ENCODE results near the gene ANGPTL8. TPM values are rescaled to one million over a fixed set of nuclear protein-coding genes. Genes with fewer than 3 reads are reported as not detected.

Gene ANGPTL8
- total RNA-seq, 1 donor from 2014 or later = not detected

GRCh38 chr19:11257846-11258380 lies 18.5 kb downstream of the ANGPTL8 start:
- intact Hi-C loops (cut with micrococcal nuclease) = no loop called here

DNA sequence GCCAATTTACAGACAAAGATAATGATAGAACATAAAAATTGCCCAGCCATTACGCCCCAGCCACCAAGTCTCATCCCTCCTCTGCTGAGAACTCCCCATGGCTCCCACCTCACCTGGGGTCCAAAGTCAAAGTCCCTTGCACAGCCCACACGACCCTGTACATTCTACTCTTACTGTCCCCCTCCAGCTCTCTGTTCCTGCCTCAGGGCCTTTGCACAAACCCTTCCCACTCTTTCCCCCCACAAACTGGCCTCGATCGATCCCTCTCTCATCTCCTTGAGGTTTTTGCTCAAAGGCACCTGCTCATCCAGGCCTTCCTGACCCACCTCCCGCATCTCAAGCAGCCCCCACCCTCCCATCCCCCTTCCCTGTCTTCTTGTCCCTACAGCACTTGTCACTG lies 21.6 kb downstream of the ANGPTL8 start:
- intact Hi-C loops (cut with micrococcal nuclease) = no loop called here

GRCh38 chr19:11261431-11261970 lies 22.1 kb downstream of the ANGPTL8 start:
- intact Hi-C loops (cut with micrococcal nuclease) = no loop called here

- intact Hi-C loops (cut with micrococcal nuclease) = no loop called here
Observed at GRCh38 chr19:11261971-11262839, 22.8 kb downstream of the ANGPTL8 start, which contains the start of gene DOCK6. Gene DOCK6 (minus strand): TSS chr19:11262524. CDS start chr19:11262440, 84 bp downstream.

- intact Hi-C loops (cut with micrococcal nuclease) = no loop called here
Observed at GRCh38 chr19:11263726-11264125, 24.3 kb downstream of the ANGPTL8 start.

DNA sequence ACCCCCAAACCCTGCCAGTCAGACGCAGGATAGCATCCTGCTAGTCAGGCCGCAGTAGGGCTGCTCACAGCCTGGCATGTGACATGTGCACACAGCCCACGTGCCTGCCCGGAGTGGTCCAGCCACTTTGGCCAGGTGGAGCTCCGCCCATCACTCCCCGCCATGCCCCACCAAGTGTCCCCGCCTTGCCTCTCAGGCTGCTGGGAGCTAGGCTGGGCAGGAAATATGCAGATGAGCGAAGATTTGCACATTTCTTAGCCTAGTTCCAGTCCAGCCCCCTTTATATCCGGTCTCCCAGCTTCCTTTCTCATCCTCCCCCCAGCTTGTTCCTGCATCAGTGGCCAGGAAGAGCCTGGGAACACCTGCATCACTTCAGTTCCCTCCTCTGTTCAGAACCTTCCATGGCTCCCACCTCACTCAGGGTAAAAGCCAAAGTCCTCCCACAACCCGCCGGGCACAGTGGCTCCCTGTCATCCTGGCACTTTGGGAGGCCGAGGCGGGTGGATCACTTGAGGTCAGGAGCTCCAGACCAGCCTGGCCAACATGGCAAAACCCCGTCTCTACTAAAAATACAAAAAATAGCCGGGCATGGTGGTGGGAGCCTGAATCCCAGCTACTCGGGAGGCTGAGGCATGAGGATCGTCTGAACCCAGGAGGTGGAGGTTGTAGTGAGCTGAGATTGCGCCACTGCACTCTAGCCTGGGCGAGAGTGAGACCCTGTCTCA lies 25.2 kb downstream of the ANGPTL8 start:
- intact Hi-C loops (cut with micrococcal nuclease) = no loop called here

DNA sequence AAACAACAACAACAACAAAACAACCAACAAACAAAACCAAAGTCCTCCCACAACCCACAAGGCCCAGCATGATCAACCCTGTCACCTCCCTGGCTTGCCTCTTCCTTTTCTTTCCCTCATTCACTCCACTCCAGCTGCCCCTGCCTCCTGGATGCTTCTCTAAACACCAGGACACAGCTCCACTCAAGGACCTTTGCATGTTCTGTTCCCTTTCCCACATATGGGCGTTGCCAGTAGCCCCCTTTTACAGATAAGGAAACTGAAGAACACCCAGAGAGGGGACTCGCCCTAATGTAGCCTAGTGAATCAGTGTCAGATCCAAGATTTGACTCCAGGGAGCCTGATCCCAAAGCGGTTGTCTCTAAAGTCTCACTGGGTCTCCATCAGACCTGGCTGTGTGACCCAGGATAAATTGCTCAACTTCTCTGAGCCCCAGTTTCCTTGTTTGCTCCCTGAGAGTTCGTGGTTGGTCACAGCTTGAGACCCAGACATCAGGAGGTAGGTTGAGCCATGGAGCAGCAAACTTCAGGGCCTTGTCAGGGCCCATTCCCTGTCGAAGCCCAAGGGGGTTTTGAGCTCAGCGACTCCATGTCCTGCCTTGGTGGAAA lies 25.9 kb downstream of the ANGPTL8 start:
- intact Hi-C loops (cut with micrococcal nuclease) = no loop called here

DNA sequence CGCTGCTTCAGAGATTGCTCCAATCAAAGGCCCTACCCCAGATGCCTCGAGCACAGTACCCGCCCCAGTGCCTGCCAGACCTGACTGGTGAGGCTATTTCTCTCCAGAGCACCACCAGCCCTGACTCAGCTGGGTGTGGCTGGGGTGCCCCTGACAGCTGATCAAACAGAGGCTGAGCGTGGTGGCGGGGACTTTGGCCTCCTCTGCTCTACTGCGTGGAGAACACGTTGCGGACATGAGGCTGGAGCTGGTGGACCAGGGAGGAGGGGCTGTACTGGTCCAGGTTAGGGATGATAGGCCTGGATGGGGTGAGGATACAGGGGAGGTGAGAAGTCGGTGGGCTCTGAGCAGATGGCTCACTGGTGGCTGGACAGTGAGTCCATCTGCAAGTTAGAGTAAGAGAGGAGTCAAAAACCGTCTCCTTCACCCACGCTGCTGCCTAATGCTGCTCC lies 26.4 kb downstream of the ANGPTL8 start:
- intact Hi-C loops (cut with micrococcal nuclease) = no loop called here

DNA sequence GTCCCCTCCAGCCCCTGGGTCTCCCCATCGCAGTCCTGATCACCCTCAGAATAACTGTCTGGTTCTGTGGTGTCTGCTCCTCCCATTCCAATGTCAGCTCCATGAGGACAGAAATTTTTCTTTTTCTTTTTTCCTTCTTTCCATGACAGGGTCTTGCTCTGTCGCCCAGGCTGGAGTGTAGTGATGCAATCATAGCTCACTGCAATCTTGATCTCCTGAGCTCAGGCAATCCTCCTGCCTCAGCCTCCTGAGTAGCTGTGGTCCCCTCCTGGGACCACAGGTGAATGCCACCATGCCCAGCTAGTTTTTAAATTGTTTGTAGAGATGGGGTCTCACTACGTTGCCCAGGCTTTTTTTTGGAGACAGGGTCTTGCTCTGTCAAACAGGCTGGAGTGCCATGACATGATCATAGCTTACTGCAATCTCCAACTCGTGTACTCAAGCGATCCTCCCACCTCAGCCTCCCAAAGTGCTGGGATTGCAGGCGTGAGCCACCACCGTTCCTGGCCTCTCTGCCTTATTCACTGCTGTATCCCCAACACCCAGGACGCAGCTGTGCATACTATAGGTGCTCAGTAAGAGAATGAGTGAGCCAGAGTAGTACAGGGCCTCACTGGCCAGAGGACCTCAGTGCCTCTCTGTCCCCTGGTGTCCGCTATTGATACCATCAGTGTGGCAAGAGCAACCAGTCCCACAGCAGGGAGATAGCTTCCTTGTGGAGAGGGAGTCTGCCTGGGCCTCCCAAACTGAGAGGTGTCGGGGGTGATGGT lies 28.1 kb downstream of the ANGPTL8 start:
- intact Hi-C loops (cut with micrococcal nuclease) = no loop called here

DNA sequence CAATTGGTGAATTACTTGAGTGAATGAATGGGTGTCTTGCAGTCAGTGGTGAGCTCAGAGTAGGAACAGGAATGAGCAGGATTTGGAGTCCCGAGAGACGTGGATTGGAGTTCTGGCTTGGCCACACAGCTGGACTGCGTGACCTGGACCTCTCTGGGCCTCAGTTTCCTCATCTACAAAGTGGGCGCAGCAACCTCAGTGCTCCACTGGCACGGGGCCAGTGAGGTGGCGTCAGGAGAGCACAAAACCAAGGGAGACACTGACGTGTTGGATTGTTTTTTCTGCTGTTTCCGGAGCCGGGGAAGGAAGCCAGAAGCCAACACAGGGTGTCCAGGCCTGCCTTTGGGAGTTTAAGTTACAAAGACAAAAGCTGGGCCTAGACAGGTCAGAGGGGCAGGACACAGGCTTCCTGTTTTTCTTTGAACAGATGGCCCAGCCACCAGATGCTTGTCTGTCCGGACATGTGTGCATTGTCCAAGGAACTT lies 29.4 kb downstream of the ANGPTL8 start:
- intact Hi-C loops (cut with micrococcal nuclease) = no loop called here

- intact Hi-C loops (cut with micrococcal nuclease) = no loop called here
Observed at GRCh38 chr19:11269408-11269807, 30.0 kb downstream of the ANGPTL8 start.

- intact Hi-C loops (cut with micrococcal nuclease) = no loop called here
Observed at GRCh38 chr19:11273296-11273695, 33.9 kb downstream of the ANGPTL8 start.

GRCh38 chr19:11273989-11274388 lies 34.6 kb downstream of the ANGPTL8 start:
- intact Hi-C loops (cut with micrococcal nuclease) = no loop called here

- intact Hi-C loops (cut with micrococcal nuclease) = no loop called here
Observed at GRCh38 chr19:11274533-11275086, 35.2 kb downstream of the ANGPTL8 start.

- intact Hi-C loops (cut with micrococcal nuclease) = no loop called here
Observed at GRCh38 chr19:11278670-11279069, 39.3 kb downstream of the ANGPTL8 start.

GRCh38 chr19:11279505-11280236 lies 40.3 kb downstream of the ANGPTL8 start:
- intact Hi-C loops (cut with micrococcal nuclease) = no loop called here

GRCh38 chr19:11281356-11282049 lies 42.1 kb downstream of the ANGPTL8 start:
- intact Hi-C loops (cut with micrococcal nuclease) = no loop called here

- intact Hi-C loops (cut with micrococcal nuclease) = no loop called here
Observed at GRCh38 chr19:11284515-11284914, 45.1 kb downstream of the ANGPTL8 start.

Measured in T-helper 2 cell treated with Interferon-gamma antibody and Interleukin-4, amounts not matched to agents 100 ng/mL and 5 ng/mL, for 36 hours (primary cell).